Suprapubic skin (tissue), 4 donors: ENCODE data around the gene GGNBP2.

Experiments used
- CTCF ChIP-seq, 2 donors: fragments of 200-600 bp in 1 of 2; fragments of 450-650 bp in 1 of 2; sonication (generic) in 1 of 2; IDR thresholded peaks; one replicate each; pipeline ENCODE4 v1.5.1; 2016 to 2019; ENCODE audit warnings: antibody characterized with exemption in 2 of 2, mild to moderate bottlenecking in 1 of 2, moderate library complexity in 1 of 2
- EP300 ChIP-seq: sonication (generic); formaldehyde crosslinking; IDR thresholded peaks from one replicate; pipeline ENCODE4 v1.6.1; 2017; ENCODE audit warnings: antibody characterized with exemption
- POLR2A ChIP-seq, 2 donors: fragments of 450-650 bp; IDR thresholded peaks; one replicate each; pipeline ENCODE4 v1.6.1; 2017; ENCODE audit warnings: antibody characterized with exemption in 2 of 2, mild to moderate bottlenecking in 2 of 2, moderate library complexity in 2 of 2
- POLR2AphosphoS5 ChIP-seq, 3 donors: sonication (generic); formaldehyde crosslinking; IDR thresholded peaks; one replicate each; pipeline ENCODE4 v1.6.1; 2017; ENCODE audit warnings: antibody characterized with exemption in 3 of 3

- TF ChIP-seq POLR2AphosphoS5 (IDR thresholded peaks at IDR 0.05) (no peak), CTCF (IDR thresholded peaks at IDR 0.05) (no peak), POLR2A (IDR thresholded peaks at IDR 0.05) (no peak), EP300 (no peak)
Observed at GRCh38 chr17:36505171-36505570, 39.5 kb upstream of the GGNBP2 start.
